Jurkat, Clone E6-1 (cell line): Measurements from ENCODE around the gene PTGDS.
A peak's percentile ranks its signal among the peaks of the same experiment; 100 is the strongest.

Experiments
- DNase-seq: peaks from one replicate; pipeline ENCODE4 v3.0.0-alpha.2; 2011; ENCODE audit warnings: low read depth, low spot score
- H3K4me3 ChIP-seq: 2 replicates; pipeline ENCODE4 v1.5.1; 2011; ENCODE audit warnings: mild to moderate bottlenecking, low read length, control low read depth, moderate library complexity

Gene PTGDS

GRCh38 chr9:137027369-137028262 lies 50.3 kb downstream of the PTGDS start, which contains the start of gene ABCA2:
ABCA2 (minus strand) TSS chr9:137028237; CDS start chr9:137028140, 97 bp downstream.
- DNase-seq, result no peak
- peak within 1 kb of the TSS; percentile 49 for H3K4me3 ChIP-seq

- no peak for DNase-seq
- peak overlapping the region; percentile 49 for H3K4me3 ChIP-seq
Observed at GRCh38 chr9:137028263-137029057, 51.2 kb downstream of the PTGDS start.

GRCh38 chr9:137029058-137029936 lies 52.0 kb downstream of the PTGDS start:
- peak overlapping the region; percentile 49; the same call in 1 of the 2 replicates for H3K4me3 ChIP-seq
- DNase-seq, result no peak

GRCh38 chr9:137030006-137030405 lies 52.7 kb downstream of the PTGDS start:
- no peak overlapping the region for H3K4me3 ChIP-seq
- DNase-seq, result no peak

GRCh38 chr9:137030538-137031527 lies 53.5 kb downstream of the PTGDS start:
- no peak for DNase-seq

More at GRCh38 chr9:137030538-137031527, 53.5 kb downstream of the PTGDS start:
- H3K4me3 ChIP-seq, result no peak overlapping the region
